Spleen (tissue), 11 donors: Measurements from ENCODE around the gene ARHGEF10L. TPM values are rescaled to one million over a fixed set of nuclear protein-coding genes. Genes with fewer than 3 reads are reported as not detected.

Source experiments
- DNase-seq: peaks from one replicate; pipeline ENCODE4 v3.0.0-alpha.2; 2020
- H3K27ac ChIP-seq, 8 donors: fragments of 200-600 bp; sonication (generic) in 7 of 8; 1 replicate in 4 of 8; 2 replicates in 4 of 8; pipeline versions ENCODE4 v1.5.0 to v1.8.0; 2016 to 2021; ENCODE audit warnings: inconsistent platforms in 4 of 8, mild to moderate bottlenecking in 4 of 8, moderate library complexity in 1 of 8
- H3K27me3 ChIP-seq, 7 donors: fragments of 200-600 bp; sonication (generic) in 6 of 7; replicated peaks in 1 of 7; 1 replicate in 4 of 7; 2 replicates in 3 of 7; pipeline versions ENCODE4 v1.5.0 to v1.8.0; 2016 to 2021; ENCODE audit warnings: inconsistent platforms in 3 of 7, mild to moderate bottlenecking in 1 of 7
- H3K36me3 ChIP-seq, 6 donors: fragments of 200-600 bp; sonication (generic) in 5 of 6; 1 replicate in 4 of 6; 2 replicates in 2 of 6; pipeline versions ENCODE4 v1.5.0 to v1.8.0; 2016 to 2021; ENCODE audit warnings: inconsistent platforms in 2 of 6
- H3K4me1 ChIP-seq, 6 donors: fragments of 200-600 bp; sonication (generic) in 5 of 6; 1 replicate in 3 of 6; 2 replicates in 3 of 6; pipeline versions ENCODE4 v1.5.0 to v1.8.0; 2016 to 2021; ENCODE audit warnings: inconsistent platforms in 3 of 6
- H3K4me3 ChIP-seq, 8 donors: fragments of 200-600 bp; sonication (generic) in 7 of 8; 1 replicate in 4 of 8; 2 replicates in 4 of 8; pipeline versions ENCODE4 v1.5.0 to v1.8.0; 2016 to 2021; ENCODE audit warnings: inconsistent platforms in 4 of 8, mild to moderate bottlenecking in 4 of 8, moderate library complexity in 2 of 8
- H3K9me3 ChIP-seq, 8 donors: fragments of 200-600 bp; sonication (generic) in 7 of 8; 1 replicate in 4 of 8; 2 replicates in 4 of 8; pipeline versions ENCODE4 v1.5.0 to v1.8.0; 2016 to 2021; ENCODE audit warnings: inconsistent platforms in 4 of 8
- CTCF ChIP-seq, 11 experiments: fragments of 200-600 bp in 7 of 11; fragments of 450-650 bp in 4 of 11; sonication (generic) in 4 of 11; IDR thresholded peaks in 8 of 11; conservative IDR thresholded peaks in 3 of 11; 1 replicate in 7 of 11; 2 replicates in 4 of 11; pipeline versions ENCODE4 v1.4.0 to v1.8.0; 2016 to 2021; ENCODE audit warnings: antibody characterized with exemption in 11 of 11, inconsistent platforms in 4 of 11, mild to moderate bottlenecking in 1 of 11
- POLR2A ChIP-seq, 3 donors: fragments of 450-650 bp; IDR thresholded peaks; one replicate each; pipeline ENCODE4 v1.5.1; 2017; ENCODE audit warnings: antibody characterized with exemption in 3 of 3, mild to moderate bottlenecking in 1 of 3
- POLR2AphosphoS5 ChIP-seq, 3 donors: sonication (generic); formaldehyde crosslinking; IDR thresholded peaks; one replicate each; pipeline ENCODE4 v1.5.1; 2017; ENCODE audit warnings: antibody characterized with exemption in 3 of 3
- WGBS, 5 donors: extraction: QIAGEN DNeasy Blood & Tissue Kit in 3 of 5; methylation state at CpG; one replicate each; pipeline versions ENCODE4 v1.1.5 to v1.1.7; 2013 to 2018; 5-methylcytosine and 5-hydroxymethylcytosine counted together
- intact Hi-C: fragments of 100-400 bp; cut with DNase I; formaldehyde crosslinking; loops from one replicate; pipeline ENCODE4 v1.15.0; 2023; ENCODE audit warnings: low total_unique reads
- polyA plus RNA-seq, 3 donors: library from polyadenylated mRNA; stranded (reverse); fragments of 200-250 nt; gene quantifications; one replicate each; pipeline ENCODE4 v1.2.1, GENCODE V29; 2013
- total RNA-seq, 7 donors: library from RNA; depleted of rRNA in 3 of 7; stranded (reverse); fragments of >200 nt in 3 of 7; fragmentation: NEBNext Ultra II Directional in 4 of 7; extraction: Animal tissue kit (Norgen Biotek cat#: 25700) in 4 of 7; gene quantifications; one replicate each; pipeline versions ENCODE4 v1.1.0 to v1.2.1, GENCODE V29; 2016 to 2021
- donor health status: healthy with polysubstance abuse.
- donor health status: DM: no; HTN: no; CAD: no; lungs with moderate emphysema.
- donor health status: DM: no; HTN: no; CAD: no.
- donor health status: Bipolar disorder and iron deficiency.
- donor health status: healthy.
- donor health status: DM: no; HTN: no; CAD: no.
- donor health status: DM: yes; HTN: yes; CAD: no.

The ARHGEF10L gene
- total and polyA plus RNA-seq, 10 donors = 10.0 to 40.9 (median 21.4) TPM

GRCh38 chr1:17684810-17685209, 145.3 kb downstream of the ARHGEF10L start:
- TF ChIP-seq POLR2AphosphoS5 (IDR thresholded peaks at IDR 0.05) (no peak), POLR2A (IDR thresholded peaks at IDR 0.05) (no peak), CTCF (IDR thresholded peaks at IDR 0.05 in 8 of 11, conservative IDR thresholded peaks at IDR 0.05 in 3 of 11) (no peak)
- 82 to 90% (median 87%) methylated on average over 8 of the region's 8 CpGs for WGBS, 5 donors

DNA sequence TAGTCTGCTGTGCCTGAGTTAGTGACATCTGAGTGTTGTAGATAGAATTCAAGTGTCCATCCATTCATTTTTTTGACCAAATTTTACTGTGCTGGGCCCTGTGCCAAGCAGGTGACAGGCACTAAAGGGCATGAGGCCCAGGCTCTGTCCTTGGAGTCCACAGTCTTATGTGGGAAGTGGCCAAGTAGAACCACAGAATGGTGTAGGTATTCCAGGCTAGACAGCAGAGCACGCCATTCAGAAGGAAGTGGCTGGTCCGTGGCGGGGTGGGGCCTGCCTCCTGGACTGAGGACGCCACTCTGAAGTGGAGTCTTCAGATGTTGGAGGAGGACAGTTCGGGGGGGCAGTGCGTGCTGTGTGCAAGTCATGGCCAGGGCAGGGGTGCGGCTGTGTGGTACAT, 146.8 kb downstream of the ARHGEF10L start:
- DNase-seq = no peak
- H3K36me3 ChIP-seq = peaks cover 0 to 39% (median 9%) of the 10 kb centered on the region in 6 donors
- WGBS, 5 donors = 49 to 67% (median 62%) methylated on average over 7 of the region's 7 CpGs; no CpG with 5 or more reads in 1 of the 5 donors
- no peaks in the 10 kb centered on the region for H3K9me3 ChIP-seq
- intact Hi-C loops = no loop called here
- no peak overlapping the region for H3K27ac ChIP-seq
- H3K27me3 ChIP-seq = no peaks in the 10 kb centered on the region
- peaks cover 0 to 13% (median 0%) of the 10 kb centered on the region in 6 donors for H3K4me1 ChIP-seq
- H3K4me3 ChIP-seq = no peak overlapping the region
- TF ChIP-seq POLR2AphosphoS5 (IDR thresholded peaks at IDR 0.05) (no peak), POLR2A (IDR thresholded peaks at IDR 0.05) (no peak), CTCF (IDR thresholded peaks at IDR 0.05 in 8 of 11, conservative IDR thresholded peaks at IDR 0.05 in 3 of 11) (no peak)

More at GRCh38 chr1:17684810-17685209, 145.3 kb downstream of the ARHGEF10L start:
- peaks cover 0 to 37% (median 9%) of the 10 kb centered on the region in 6 donors for H3K36me3 ChIP-seq
- no peak for DNase-seq
- H3K4me3 ChIP-seq = no peak overlapping the region
- H3K27ac ChIP-seq = no peak overlapping the region
- no peaks in the 10 kb centered on the region for H3K27me3 ChIP-seq
- intact Hi-C loops = no loop called here
- no peaks in the 10 kb centered on the region for H3K4me1 ChIP-seq
- H3K9me3 ChIP-seq = no peaks in the 10 kb centered on the region

DNA sequence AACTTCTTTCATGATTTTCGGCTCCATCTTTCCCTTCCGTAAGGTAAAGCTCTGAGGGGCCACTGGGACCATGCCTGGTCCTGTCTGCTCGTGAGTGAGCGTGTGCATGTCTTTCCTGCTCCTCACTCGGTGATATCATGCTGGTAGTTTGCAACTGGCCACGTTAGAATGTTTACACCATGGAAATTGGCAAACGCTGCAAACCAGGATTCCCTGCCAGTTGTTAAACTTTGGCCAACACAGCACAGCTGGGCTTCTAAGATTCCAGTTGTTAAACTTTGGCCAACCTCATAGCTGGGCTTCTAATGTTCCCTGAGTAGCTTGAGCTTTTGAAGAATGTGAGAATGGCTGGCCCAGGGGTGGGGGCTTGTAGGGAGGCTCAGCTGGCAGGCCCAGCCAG, 147.6 kb downstream of the ARHGEF10L start:
- no peak for DNase-seq
- Histone ChIP-seq H3K27ac (no peak overlapping the region), H3K4me3 (no peak overlapping the region), H3K9me3 (no peaks in the 10 kb centered on the region), H3K27me3 (no peaks in the 10 kb centered on the region), H3K36me3 (peaks cover 0 to 44% (median 9%) of the 10 kb centered on the region in 6 donors), H3K4me1 (peaks cover 0 to 14% (median 0%) of the 10 kb centered on the region in 6 donors)
- intact Hi-C loops = no loop called here
- WGBS, 5 donors = 65 to 89% (median 79%) methylated on average over 7 of the region's 7 CpGs
- TF ChIP-seq POLR2A (IDR thresholded peaks at IDR 0.05) (no peak), POLR2AphosphoS5 (IDR thresholded peaks at IDR 0.05) (no peak)

- DNase-seq = no peak
- TF ChIP-seq CTCF (IDR thresholded peaks at IDR 0.05 in 8 of 11, conservative IDR thresholded peaks at IDR 0.05 in 3 of 11) (no peak), POLR2A (IDR thresholded peaks at IDR 0.05) (no peak), POLR2AphosphoS5 (IDR thresholded peaks at IDR 0.05) (no peak)
- Histone ChIP-seq H3K4me3 (no peak overlapping the region), H3K4me1 (peaks cover 0 to 14% (median 0%) of the 10 kb centered on the region in 6 donors), H3K9me3 (no peaks in the 10 kb centered on the region), H3K36me3 (peaks cover 0 to 55% (median 12%) of the 10 kb centered on the region in 6 donors), H3K27me3 (no peaks in the 10 kb centered on the region), H3K27ac (no peak overlapping the region)
- intact Hi-C loops = no loop called here
- 80 to 93% (median 89%) methylated on average over 6 to 8 of the region's 8 CpGs for WGBS, 5 donors
These were observed 148.8 kb downstream of the ARHGEF10L start for GRCh38 chr1:17688217-17688810.
